ENCODE measurements around the gene DCAF12L1.

The DCAF12L1 gene

DNA sequence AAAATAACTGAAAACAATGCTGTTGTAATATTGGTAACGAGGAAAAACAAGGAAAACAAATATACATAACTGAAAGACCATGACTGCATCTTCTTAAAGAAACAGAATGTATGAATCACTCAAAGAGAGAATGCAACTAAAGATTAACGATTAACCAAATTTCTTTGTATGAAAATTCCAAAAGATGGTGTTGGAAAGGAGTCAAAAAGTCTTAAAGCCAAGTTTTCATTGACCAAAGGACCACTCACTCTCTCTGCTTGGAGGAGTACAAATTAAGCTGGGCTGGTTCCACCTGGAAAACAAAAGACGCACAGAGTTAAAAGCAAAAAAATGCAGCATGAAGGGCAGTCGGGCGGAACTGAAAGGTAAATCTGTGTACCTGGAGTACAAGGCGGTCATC is 1.8 kb downstream of the DCAF12L1 start:
- no peak overlapping the region for H3K4me3 ChIP-seq (ENCODE audit: low read depth, low read length)
- no peak for DNase-seq (ENCODE audit: low read depth)
- TF ChIP-seq CTCF (IDR thresholded peaks at IDR 0.05; ENCODE audit: insufficient read depth, low read depth, low read length, missing control alignments), result no peak

- H3K4me3 ChIP-seq (ENCODE audit: low read depth, low read length), result no peak overlapping the region
- TF ChIP-seq CTCF (IDR thresholded peaks at IDR 0.05; ENCODE audit: insufficient read depth, low read depth, low read length, missing control alignments), result no peak
- no peak for DNase-seq (ENCODE audit: low read depth)
Observed at GRCh38 chrX:126509923-126510322, 42.7 kb downstream of the DCAF12L1 start.

Data from GM12865 (cell line).